H1 (cell line): ENCODE results near the gene ACVRL1. TPM values are rescaled to one million over a fixed set of nuclear protein-coding genes. Genes with fewer than 3 reads are reported as not detected.

Experiments
- CTCF ChIA-PET: fragments of 300-600 bp; sonication (Branson Sonifier 250); formaldehyde crosslinking; loops from one replicate; lab custom pipeline; 2021; ENCODE audit not compliant: partially characterized antibody; lab: Charles Lee
- POLR2A ChIA-PET: fragments of 300-600 bp; sonication (Branson Sonifier 250); formaldehyde crosslinking; loops from one replicate; lab custom pipeline; 2021; ENCODE audit warnings: inconsistent platforms; ENCODE audit not compliant: partially characterized antibody; lab: Charles Lee
- DNase-seq, 2 experiments: peaks; one replicate each; pipeline versions ENCODE4 v3.0.0 to v3.0.0-alpha.2; 2010 to 2022; ENCODE audit warnings: low spot score in 2 of 2, low read depth in 1 of 2, mixed read lengths in 1 of 2
- FAIRE-seq: peaks from 2 replicates; lab custom pipeline; 2011; peaks lifted over from hg19 to GRCh38; lab: Jason Lieb, UNC
- H2AFZ ChIP-seq: 2 replicates; pipeline ENCODE4 v1.8.1; 2012; ENCODE audit warnings: low read length, inconsistent platforms
- H2AK5ac ChIP-seq: 2 replicates; pipeline ENCODE4 v1.6.1; 2013; ENCODE audit warnings: low read depth, low read length
- H2BK120ac ChIP-seq: replicated peaks from 2 replicates; pipeline ENCODE3; 2013; ENCODE audit warnings: low read depth, low read length, inconsistent platforms
- H2BK12ac ChIP-seq: 2 replicates; pipeline ENCODE4 v1.6.1; 2013; ENCODE audit warnings: low read depth, low read length
- H2BK15ac ChIP-seq: 2 replicates; pipeline ENCODE4 v1.6.1; 2013; ENCODE audit warnings: low read length
- H2BK20ac ChIP-seq: 2 replicates; pipeline ENCODE4 v1.6.1; 2013; ENCODE audit warnings: low read length
- H2BK5ac ChIP-seq: 2 replicates; pipeline ENCODE4 v1.6.1; 2013; ENCODE audit warnings: low read depth, low read length
- H3K14ac ChIP-seq: 2 replicates; pipeline ENCODE4 v1.6.1; 2013; ENCODE audit warnings: inconsistent platforms; ENCODE audit not compliant: insufficient read length
- H3K18ac ChIP-seq: 2 replicates; pipeline ENCODE4 v1.6.1; 2013; ENCODE audit warnings: low read length; ENCODE audit errors: extremely low read depth
- H3K23ac ChIP-seq: 2 replicates; pipeline ENCODE4 v1.6.1; 2013; ENCODE audit warnings: inconsistent platforms; ENCODE audit not compliant: insufficient read length
- H3K23me2 ChIP-seq: 2 replicates; pipeline ENCODE4 v1.6.1; 2013; ENCODE audit warnings: low read depth, low read length
- H3K27ac ChIP-seq: 2 replicates; pipeline ENCODE4 v1.6.1; 2011; ENCODE audit warnings: low read depth, low read length, inconsistent platforms
- H3K27me3 ChIP-seq, 4 experiments: replicated peaks in 1 of 4; 1 replicate in 1 of 4; 2 replicates in 3 of 4; pipeline versions ENCODE4 v1.6.1 to v1.8.1; 2011 to 2013; ENCODE audit warnings: low read length in 3 of 4, mild to moderate bottlenecking in 3 of 4, inconsistent platforms in 2 of 4, mixed read lengths in 2 of 4, moderate library complexity in 1 of 4; ENCODE audit not compliant: control insufficient read depth in 3 of 4, insufficient read depth in 3 of 4; ENCODE audit errors: extremely low read depth in 1 of 4
- H3K36me3 ChIP-seq, 4 experiments: 2 replicates each; pipeline versions ENCODE4 v1.6.1 to v1.8.1; 2011 to 2013; ENCODE audit warnings: mild to moderate bottlenecking in 4 of 4, low read length in 3 of 4, moderate library complexity in 2 of 4, control low read depth in 1 of 4, inconsistent platforms in 1 of 4; ENCODE audit not compliant: insufficient read depth in 4 of 4, control insufficient read depth in 2 of 4
- H3K4ac ChIP-seq: replicated peaks from 2 replicates; pipeline ENCODE3; 2013; ENCODE audit warnings: low read length, low read depth, mixed read lengths, inconsistent platforms; ENCODE audit not compliant: insufficient read length
- H3K4me1 ChIP-seq, 4 experiments: replicated peaks in 1 of 4; 1 replicate in 1 of 4; 2 replicates in 3 of 4; pipeline versions ENCODE4 v1.6.1 to v1.8.1; 2011 to 2013; ENCODE audit warnings: low read length in 3 of 4, inconsistent platforms in 2 of 4, mixed read lengths in 1 of 4; ENCODE audit not compliant: insufficient read depth in 4 of 4, control insufficient read depth in 3 of 4
- H3K4me2 ChIP-seq, 2 experiments: 2 replicates each; pipeline versions ENCODE4 v1.6.1 to v1.8.1; 2011 to 2013; ENCODE audit warnings: low read depth in 2 of 2, low read length in 2 of 2, control low read depth in 1 of 2, inconsistent platforms in 1 of 2, mild to moderate bottlenecking in 1 of 2; ENCODE audit not compliant: insufficient read depth in 1 of 2
- H3K4me3 ChIP-seq, 4 experiments: fragments of 200-600, 300-600 bp in 1 of 4; sonication (generic), shearing (Covaris generic), sonication (Bioruptor Twin) in 1 of 4; 2 replicates each; pipeline versions ENCODE4 v1.5.1 to v1.8.1; 2011 to 2016; ENCODE audit warnings: low read length in 4 of 4, low read depth in 3 of 4, control low read depth in 2 of 4, inconsistent platforms in 2 of 4, mild to moderate bottlenecking in 2 of 4, mixed read lengths in 1 of 4, moderate library complexity in 1 of 4; ENCODE audit not compliant: insufficient read depth in 2 of 4; ENCODE audit errors: extremely low read depth in 1 of 4
- H3K56ac ChIP-seq: replicated peaks from 2 replicates; pipeline ENCODE3; 2013; ENCODE audit warnings: low read depth, mild to moderate bottlenecking, mixed read lengths, low read length, inconsistent platforms; ENCODE audit not compliant: insufficient read length
- H3K79me1 ChIP-seq: 2 replicates; pipeline ENCODE4 v1.6.1; 2013; ENCODE audit warnings: low read depth, low read length, control low read depth
- H3K79me2 ChIP-seq, 2 experiments: 2 replicates each; pipeline versions ENCODE4 v1.6.1 to v1.8.1; 2012 to 2013; ENCODE audit warnings: low read length in 2 of 2, mild to moderate bottlenecking in 2 of 2, inconsistent platforms in 1 of 2; ENCODE audit not compliant: insufficient read depth in 2 of 2, control insufficient read depth in 1 of 2
- H3K9ac ChIP-seq, 4 experiments: replicated peaks in 1 of 4; 1 replicate in 1 of 4; 2 replicates in 3 of 4; pipeline versions ENCODE4 v1.6.1 to v1.8.1; 2011 to 2013; ENCODE audit warnings: low read depth in 3 of 4, low read length in 3 of 4, control low read depth in 2 of 4, mild to moderate bottlenecking in 2 of 4, moderate library complexity in 2 of 4, inconsistent platforms in 1 of 4; ENCODE audit errors: extremely low read depth in 1 of 4
- H3K9me3 ChIP-seq, 2 experiments: 2 replicates each; pipeline versions ENCODE4 v1.6.1 to v1.8.1; 2012 to 2013; ENCODE audit warnings: mild to moderate bottlenecking in 2 of 2, moderate library complexity in 2 of 2, control low read depth in 1 of 2, inconsistent platforms in 1 of 2, low read depth in 1 of 2, low read length in 1 of 2, mixed read lengths in 1 of 2; ENCODE audit not compliant: insufficient read depth in 2 of 2
- H4K20me1 ChIP-seq, 2 experiments: replicated peaks in 1 of 2; 2 replicates each; pipeline versions ENCODE3 to v1.8.1; 2011 to 2013; ENCODE audit warnings: inconsistent platforms in 2 of 2, low read length in 2 of 2, mild to moderate bottlenecking in 1 of 2; ENCODE audit not compliant: insufficient read depth in 2 of 2, control insufficient read depth in 1 of 2
- H4K5ac ChIP-seq: 2 replicates; pipeline ENCODE4 v1.6.1; 2013; ENCODE audit warnings: low read length, low read depth, mixed read lengths, inconsistent platforms; ENCODE audit not compliant: insufficient read length
- H4K8ac ChIP-seq: 2 replicates; pipeline ENCODE4 v1.8.0; 2013; ENCODE audit warnings: mild to moderate bottlenecking, moderate library complexity, low read length, inconsistent platforms; ENCODE audit not compliant: insufficient read depth; ENCODE audit errors: extremely low read depth
- H4K91ac ChIP-seq: replicated peaks from 2 replicates; pipeline ENCODE3; 2013; ENCODE audit warnings: low read length, mixed read lengths, inconsistent platforms; ENCODE audit not compliant: insufficient read length
- WGBS, 2 experiments: shearing (Covaris generic) in 1 of 2; methylation state at CpG; one replicate each; pipeline versions ENCODE4 v1.1.6 to v1.1.7; 2013 to 2015; ENCODE audit warnings: low lambda C conversion rate in 2 of 2, mixed read lengths in 2 of 2, inconsistent platforms in 1 of 2, low coverage in 1 of 2, missing lambda C conversion rate in 1 of 2; ENCODE audit not compliant: insufficient replicate concordance in 2 of 2, insufficient coverage in 1 of 2, insufficient read length in 1 of 2; ENCODE audit errors: extremely low coverage in 1 of 2, missing lambda C conversion rate in 1 of 2; 5-methylcytosine and 5-hydroxymethylcytosine counted together
- polyA plus RNA-seq, 7 experiments: library from polyadenylated mRNA; depleted of rRNA in 3 of 7; stranded (reverse) in 5 of 7; unstranded in 2 of 7; fragments of >200 nt in 5 of 7; fragments of 200-250 nt in 2 of 7; gene quantifications; 1 replicate in 5 of 7; 2 replicates in 1 of 7; 4 replicates in 1 of 7; pipeline versions ENCODE4 v1.2.1 to v1.2.3, GENCODE V29; 2011 to 2013; ENCODE audit warnings: missing spikeins in 2 of 7, mixed read lengths in 2 of 7
- total RNA-seq: library from RNA; stranded (reverse); fragmentation: NEBNext Ultra II Directional; extraction: Animal tissue kit (Norgen Biotek cat#: 25700); gene quantifications from 2 replicates; pipeline ENCODE4 v1.2.1, GENCODE V29; 2021
- TF ChIP-seq, protein P1 (sequence below): IDR thresholded peaks from 2 replicates; pipeline ENCODE4 v1.6.1; 2012; ENCODE audit warnings: inconsistent platforms

The ACVRL1 gene
- total and polyA plus RNA-seq, 2 of the 8 experiments (the other 6 are each of a cell fraction or from before 2014, with no cell fraction given), result 0.09 to 0.35 TPM

DNA sequence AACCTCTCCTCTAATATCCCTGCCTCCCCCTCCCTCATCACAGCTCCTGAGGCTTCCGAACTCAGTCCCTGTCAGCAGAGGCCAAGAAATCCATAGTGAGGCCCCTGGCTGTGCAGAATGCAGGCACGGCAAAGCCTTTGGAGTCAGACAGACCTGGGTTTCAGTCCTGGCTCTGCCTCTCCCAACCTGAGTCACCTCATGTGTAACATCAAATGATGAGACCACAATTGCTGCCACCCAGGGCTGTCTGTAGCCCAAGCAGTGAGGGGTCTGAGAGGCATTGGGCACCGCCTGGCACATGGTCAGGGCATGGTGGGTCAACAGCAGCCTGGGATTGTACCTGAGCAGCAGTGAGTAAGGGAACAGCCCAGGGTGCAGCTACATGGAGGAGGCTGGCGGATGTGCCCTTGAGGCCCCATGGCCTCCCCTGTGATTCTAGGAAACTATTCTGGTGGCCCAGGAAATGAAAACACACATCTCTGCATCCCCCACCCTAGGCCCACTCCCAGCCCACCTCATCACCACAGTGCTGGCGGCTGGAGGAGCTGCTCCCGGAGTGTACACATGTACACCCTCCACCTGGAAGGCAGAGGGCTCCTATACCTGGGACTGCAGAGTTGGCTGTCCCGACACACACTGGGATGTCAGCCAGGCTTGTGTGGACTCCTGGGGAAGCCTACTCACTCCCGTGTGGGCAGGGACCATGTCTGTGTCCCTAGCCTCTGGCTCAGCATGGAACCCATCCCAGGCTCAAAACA is 11.7 kb upstream of the ACVRL1 start:
- Histone ChIP-seq H3K9ac (no peak overlapping the region), H4K8ac (no peak overlapping the region), H3K18ac (no peak overlapping the region), H2AFZ (no peak overlapping the region), H4K91ac (peak overlapping the region; percentile 49), H3K27me3 (no peaks in the 10 kb centered on the region), H2BK20ac (no peak overlapping the region), H3K56ac (no peak overlapping the region), H3K4me3 (no peak overlapping the region), H4K20me1 (peaks cover 0 to 2% of the 10 kb centered on the region in 2 experiments), H2BK12ac (no peak overlapping the region), H2BK15ac (no peak overlapping the region), H3K4me1 (no peaks in the 10 kb centered on the region), H3K36me3 (no peaks in the 10 kb centered on the region; a peak in 1 of 8 replicates), H3K79me2 (no peaks in the 10 kb centered on the region), H2AK5ac (no peak overlapping the region), H4K5ac (no peak overlapping the region), H3K14ac (no peak overlapping the region), H3K23ac (no peak overlapping the region), H3K9me3 (no peaks in the 10 kb centered on the region), H3K4me2 (no peak overlapping the region), H2BK5ac (no peak overlapping the region), H3K79me1 (no peaks in the 10 kb centered on the region), H3K27ac (no peak overlapping the region), H2BK120ac (no peak overlapping the region), H3K4ac (no peak overlapping the region), H3K23me2 (no peaks in the 10 kb centered on the region)
- 88% methylated on average over 8 of the region's 8 CpGs; no CpG with 5 or more reads in 1 of the 2 experiments for WGBS, 2 experiments
- CTCF ChIA-PET, result interaction anchor here (1.4 to 10.9 kb wide), 15 partner anchors 10 to 130 kb away, joined by 4 to 140 read pairs (median 12); partner anchors contain the start of gene ACVRL1
- DNase-seq, result no peak
- POLR2A ChIA-PET, result interaction anchor here (0.6 to 1.7 kb wide), 3 partner anchors 10 to 31 kb away, joined by 3 to 5 read pairs (median 4); no protein-coding TSS in a partner anchor
- no peak for FAIRE-seq
- TF ChIP-seq, protein P1, sequence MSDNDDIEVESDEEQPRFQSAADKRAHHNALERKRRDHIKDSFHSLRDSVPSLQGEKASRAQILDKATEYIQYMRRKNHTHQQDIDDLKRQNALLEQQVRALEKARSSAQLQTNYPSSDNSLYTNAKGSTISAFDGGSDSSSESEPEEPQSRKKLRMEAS, result no peak
